H9 (cell line): ENCODE results near the gene PRKX. TPM values are rescaled to one million over a fixed set of nuclear protein-coding genes. Genes with fewer than 3 reads are reported as not detected.

Source experiments
- DNase-seq: peaks from one replicate; pipeline ENCODE4 v3.0.0-alpha.2; 2017
- H2AFZ ChIP-seq: one replicate; pipeline ENCODE4 v1.6.1; 2013; ENCODE audit warnings: mild to moderate bottlenecking, low read length, control low read depth, moderate library complexity
- H2AK5ac ChIP-seq: 2 replicates; pipeline ENCODE4 v1.6.1; 2013; ENCODE audit warnings: low read length, control low read depth, mixed read lengths; ENCODE audit not compliant: insufficient read length
- H2BK120ac ChIP-seq: one replicate; pipeline ENCODE4 v1.6.1; 2013; ENCODE audit warnings: low read depth, mild to moderate bottlenecking, low read length, control low read depth, inconsistent platforms; ENCODE audit not compliant: poor library complexity, severe bottlenecking
- H2BK12ac ChIP-seq: 2 replicates; pipeline ENCODE4 v1.6.1; 2013; ENCODE audit warnings: low read length, control low read depth, mixed read lengths, low read depth; ENCODE audit not compliant: insufficient read length
- H2BK15ac ChIP-seq: 2 replicates; pipeline ENCODE4 v1.6.1; 2013; ENCODE audit warnings: low read depth, low read length, control low read depth
- H2BK20ac ChIP-seq: one replicate; pipeline ENCODE4 v1.6.1; 2013; ENCODE audit warnings: low read depth, mild to moderate bottlenecking, low read length, control low read depth, inconsistent platforms; ENCODE audit not compliant: poor library complexity, severe bottlenecking
- H2BK5ac ChIP-seq: 2 replicates; pipeline ENCODE4 v1.6.1; 2013; ENCODE audit warnings: low read length, control low read depth, mixed read lengths; ENCODE audit not compliant: insufficient read length
- H3K14ac ChIP-seq: 2 replicates; pipeline ENCODE4 v1.6.1; 2013; ENCODE audit warnings: low read length, control low read depth; ENCODE audit not compliant: insufficient read depth
- H3K18ac ChIP-seq: 2 replicates; pipeline ENCODE4 v1.6.1; 2013; ENCODE audit warnings: low read depth, mild to moderate bottlenecking, mixed read lengths, low read length, control low read depth; ENCODE audit not compliant: insufficient read length
- H3K23ac ChIP-seq: 2 replicates; pipeline ENCODE4 v1.6.1; 2013; ENCODE audit warnings: low read length, control low read depth, mixed read lengths, low read depth; ENCODE audit not compliant: insufficient read length
- H3K23me2 ChIP-seq: 2 replicates; pipeline ENCODE4 v1.6.1; 2013; ENCODE audit warnings: low read depth, mild to moderate bottlenecking, mixed read lengths, low read length, control low read depth; ENCODE audit not compliant: insufficient read length, poor library complexity, severe bottlenecking
- H3K27ac ChIP-seq: 2 replicates; pipeline ENCODE4 v1.5.1; 2013; ENCODE audit warnings: low read length, control low read depth, mixed read lengths, low read depth; ENCODE audit not compliant: insufficient read length
- H3K27me3 ChIP-seq: 2 replicates; pipeline ENCODE4 v1.6.1; 2013; ENCODE audit warnings: low read length, control low read depth, inconsistent platforms; ENCODE audit not compliant: insufficient read depth
- H3K4ac ChIP-seq: 2 replicates; pipeline ENCODE4 v1.6.1; 2013; ENCODE audit warnings: low read depth, mild to moderate bottlenecking, control low read depth, inconsistent platforms, low read length, moderate library complexity
- H3K4me1 ChIP-seq: 2 replicates; pipeline ENCODE4 v1.6.1; 2013; ENCODE audit warnings: low read length, control low read depth, inconsistent platforms; ENCODE audit not compliant: insufficient read depth
- H3K4me2 ChIP-seq: 2 replicates; pipeline ENCODE4 v1.6.1; 2013; ENCODE audit warnings: low read length, control low read depth, mixed read lengths; ENCODE audit not compliant: insufficient read length, insufficient read depth
- H3K56ac ChIP-seq: 2 replicates; pipeline ENCODE4 v1.6.1; 2013; ENCODE audit warnings: low read depth, mild to moderate bottlenecking, mixed read lengths, low read length, control low read depth; ENCODE audit not compliant: insufficient read length
- H3K79me1 ChIP-seq: 2 replicates; pipeline ENCODE4 v1.6.1; 2013; ENCODE audit warnings: low read depth, mild to moderate bottlenecking, moderate library complexity, low read length, control low read depth, inconsistent platforms; ENCODE audit not compliant: insufficient read depth, poor library complexity, severe bottlenecking
- H3K79me2 ChIP-seq: 2 replicates; pipeline ENCODE4 v1.6.1; 2013; ENCODE audit warnings: low read length, control low read depth, inconsistent platforms; ENCODE audit not compliant: insufficient read depth
- H3K9ac ChIP-seq: 2 replicates; pipeline ENCODE4 v1.6.1; 2013; ENCODE audit warnings: low read length, control low read depth, mixed read lengths; ENCODE audit not compliant: insufficient read length; ENCODE audit errors: extremely low read depth
- H3K9me3 ChIP-seq: one replicate; pipeline ENCODE4 v1.6.1; 2013; ENCODE audit warnings: low read depth, low read length, inconsistent platforms; ENCODE audit not compliant: control insufficient read depth
- H3T11ph ChIP-seq: one replicate; pipeline ENCODE4 v1.6.1; 2013; ENCODE audit warnings: mild to moderate bottlenecking, low read length, control low read depth, inconsistent platforms
- H4K20me1 ChIP-seq: one replicate; pipeline ENCODE4 v1.6.1; 2013; ENCODE audit not compliant: control insufficient read depth, insufficient read length, insufficient read depth
- H4K5ac ChIP-seq: 2 replicates; pipeline ENCODE4 v1.6.1; 2013; ENCODE audit warnings: low read depth, mild to moderate bottlenecking, mixed read lengths, low read length, control low read depth; ENCODE audit not compliant: insufficient read length
- H4K8ac ChIP-seq: replicated peaks from 2 replicates; pipeline ENCODE4 v1.6.1; 2013; ENCODE audit warnings: low read length, control low read depth, mixed read lengths, low read depth; ENCODE audit not compliant: insufficient read length
- H4K91ac ChIP-seq: 2 replicates; pipeline ENCODE4 v1.6.1; 2013; ENCODE audit warnings: low read depth, mild to moderate bottlenecking, moderate library complexity, mixed read lengths, low read length, control low read depth; ENCODE audit not compliant: insufficient read length
- H3K27ac Mint-ChIP-seq, 3 experiments: 2 replicates in 2 of 3; 3 replicates in 1 of 3; pipeline ENCODE4 v1.8.0; 2020 to 2021; ENCODE audit warnings: mixed read lengths in 3 of 3, mild to moderate bottlenecking in 1 of 3, moderate library complexity in 1 of 3
- H3K27me3 Mint-ChIP-seq: 2 replicates; pipeline ENCODE4 v1.8.0; 2021; ENCODE audit warnings: low read depth, mild to moderate bottlenecking, moderate library complexity, mixed read lengths
- H3K36me3 Mint-ChIP-seq, 3 experiments: 2 replicates in 2 of 3; 3 replicates in 1 of 3; pipeline ENCODE4 v1.8.0; 2020 to 2021; ENCODE audit warnings: low read depth in 3 of 3, mixed read lengths in 3 of 3; ENCODE audit not compliant: insufficient read depth in 1 of 3
- H3K4me1 Mint-ChIP-seq, 2 experiments: 2 replicates each; pipeline ENCODE4 v1.8.0; 2020; ENCODE audit warnings: mixed read lengths in 2 of 2
- H3K4me3 Mint-ChIP-seq, 2 experiments: 2 replicates in 1 of 2; 3 replicates in 1 of 2; pipeline ENCODE4 v1.8.0; 2020 to 2021; ENCODE audit warnings: mild to moderate bottlenecking in 2 of 2, mixed read lengths in 2 of 2, moderate library complexity in 1 of 2
- H3K9me3 Mint-ChIP-seq, 2 experiments: 2 replicates in 1 of 2; 3 replicates in 1 of 2; pipeline ENCODE4 v1.8.0; 2020; ENCODE audit warnings: mild to moderate bottlenecking in 2 of 2, mixed read lengths in 2 of 2, moderate library complexity in 1 of 2
- WGBS: extraction: QIAGEN DNeasy Blood & Tissue Kit; methylation state at CpG from one replicate; pipeline ENCODE4 v1.1.7; 2013; ENCODE audit warnings: missing lambda C conversion rate, low lambda C conversion rate, mixed read lengths; ENCODE audit not compliant: insufficient read length; ENCODE audit errors: extremely low coverage; 5-methylcytosine and 5-hydroxymethylcytosine counted together
- total RNA-seq: library from RNA; stranded (reverse); gene quantifications from 2 replicates; pipeline ENCODE4 v1.2.1, GENCODE V29; 2021
- TF ChIP-seq, protein P1 (sequence below): fragments of 200-600 bp; sonication (generic); conservative IDR thresholded peaks from 3 replicates; pipeline ENCODE4 v1.8.0; 2021; ENCODE audit warnings: antibody characterized with exemption, mild to moderate bottlenecking

The PRKX gene
- total RNA-seq, 1 experiment from 2014 or later: 108 TPM

DNA sequence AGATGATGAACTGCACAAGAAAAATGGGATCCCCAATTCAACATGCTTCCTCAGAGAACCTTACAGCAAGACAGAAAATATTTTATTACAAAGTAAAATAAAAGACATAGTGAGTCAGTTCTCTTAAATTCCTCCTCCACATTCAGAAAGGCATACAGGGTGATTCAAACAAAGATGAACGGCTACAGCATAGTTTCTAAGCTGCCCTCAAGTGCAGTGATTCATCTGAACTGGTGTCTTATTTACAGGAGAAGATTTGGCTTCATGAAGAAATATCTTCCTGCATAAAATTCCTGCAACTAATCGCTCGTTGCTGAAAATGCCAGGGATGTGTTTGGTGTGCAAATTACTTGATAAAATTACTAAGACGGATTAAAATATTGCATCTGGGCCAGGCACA, 103.6 kb downstream of the PRKX start:
- H2BK5ac ChIP-seq: no peak overlapping the region
- H3K18ac ChIP-seq: no peak overlapping the region
- no peak overlapping the region for H3K4ac ChIP-seq
- H4K8ac ChIP-seq: no peak overlapping the region
- H2BK12ac ChIP-seq: no peak overlapping the region
- no peak overlapping the region for H3K4me3 Mint-ChIP-seq
- H4K20me1 ChIP-seq: no peaks in the 10 kb centered on the region
- no peak overlapping the region for H3K27ac Mint-ChIP-seq
- H3K4me1 ChIP-seq: no peaks in the 10 kb centered on the region
- H4K5ac ChIP-seq: no peak overlapping the region
- H2AFZ ChIP-seq: no peak overlapping the region
- H3K23ac ChIP-seq: no peak overlapping the region
- H3T11ph ChIP-seq: no peak overlapping the region
- H2BK120ac ChIP-seq: no peak overlapping the region
- H3K23me2 ChIP-seq: no peaks in the 10 kb centered on the region
- no peaks in the 10 kb centered on the region for H3K27me3 Mint-ChIP-seq
- H3K9me3 Mint-ChIP-seq: no peaks in the 10 kb centered on the region
- WGBS: no CpG with 5 or more reads among the region's 4 CpGs
- no peaks in the 10 kb centered on the region for H3K79me1 ChIP-seq
- TF ChIP-seq, protein P1, sequence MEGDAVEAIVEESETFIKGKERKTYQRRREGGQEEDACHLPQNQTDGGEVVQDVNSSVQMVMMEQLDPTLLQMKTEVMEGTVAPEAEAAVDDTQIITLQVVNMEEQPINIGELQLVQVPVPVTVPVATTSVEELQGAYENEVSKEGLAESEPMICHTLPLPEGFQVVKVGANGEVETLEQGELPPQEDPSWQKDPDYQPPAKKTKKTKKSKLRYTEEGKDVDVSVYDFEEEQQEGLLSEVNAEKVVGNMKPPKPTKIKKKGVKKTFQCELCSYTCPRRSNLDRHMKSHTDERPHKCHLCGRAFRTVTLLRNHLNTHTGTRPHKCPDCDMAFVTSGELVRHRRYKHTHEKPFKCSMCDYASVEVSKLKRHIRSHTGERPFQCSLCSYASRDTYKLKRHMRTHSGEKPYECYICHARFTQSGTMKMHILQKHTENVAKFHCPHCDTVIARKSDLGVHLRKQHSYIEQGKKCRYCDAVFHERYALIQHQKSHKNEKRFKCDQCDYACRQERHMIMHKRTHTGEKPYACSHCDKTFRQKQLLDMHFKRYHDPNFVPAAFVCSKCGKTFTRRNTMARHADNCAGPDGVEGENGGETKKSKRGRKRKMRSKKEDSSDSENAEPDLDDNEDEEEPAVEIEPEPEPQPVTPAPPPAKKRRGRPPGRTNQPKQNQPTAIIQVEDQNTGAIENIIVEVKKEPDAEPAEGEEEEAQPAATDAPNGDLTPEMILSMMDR: no peak
- no peak overlapping the region for H3K56ac ChIP-seq
- no peak overlapping the region for H2BK15ac ChIP-seq
- no peak overlapping the region for H4K91ac ChIP-seq
- no peaks in the 10 kb centered on the region for H3K79me2 ChIP-seq
- no peak overlapping the region for H3K9ac ChIP-seq
- H3K27me3 ChIP-seq: no peaks in the 10 kb centered on the region
- no peak overlapping the region for H2AK5ac ChIP-seq
- no peak overlapping the region for H3K14ac ChIP-seq
- no peak for DNase-seq
- no peaks in the 10 kb centered on the region for H3K9me3 ChIP-seq
- no peak overlapping the region for H3K4me2 ChIP-seq
- H3K4me1 Mint-ChIP-seq: no peaks in the 10 kb centered on the region
- H3K36me3 Mint-ChIP-seq: peaks cover 35 to 77% (median 73%) of the 10 kb centered on the region in 3 experiments; a peak in 6 of 7 replicates
- no peak overlapping the region for H2BK20ac ChIP-seq
- H3K27ac ChIP-seq: no peak overlapping the region
